Suppressor macrophage treated with lipopolysaccharide for 1 hour (primary cell): Measurements from ENCODE around the gene HDGFL3.
A peak's percentile ranks its signal among the peaks of the same experiment; 100 is the strongest.
"Not testable (repeated sequence)": the region's sequence is repeated elsewhere in the genome, so short reads cannot be mapped to it uniquely, and the experiment has no call there.

Experiments used
- DNase-seq, 3 donors: peaks; one replicate each; pipeline ENCODE4 v3.0.0-alpha.2; 2020 to 2022

Gene HDGFL3

DNA sequence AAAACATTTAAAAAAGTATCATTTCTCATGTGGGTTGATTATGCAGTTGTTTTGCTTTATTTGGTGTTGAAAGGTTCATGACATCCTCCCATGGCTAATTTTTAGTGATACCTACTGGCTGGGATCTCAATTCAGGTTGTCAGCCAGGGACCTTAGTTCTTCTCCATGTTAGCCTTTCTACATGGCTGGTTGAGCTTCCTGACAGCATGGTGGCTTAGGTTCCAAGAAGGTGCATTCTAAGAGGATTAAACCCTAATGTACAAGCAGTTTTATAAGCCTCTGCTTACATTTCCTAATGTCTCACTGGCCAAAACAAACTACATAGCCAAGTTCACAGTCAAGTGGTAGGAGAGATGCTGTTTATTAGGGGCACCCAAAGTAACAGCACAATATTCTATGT, 109.5 kb downstream of the HDGFL3 start:
- DNase-seq: no peak

DNA sequence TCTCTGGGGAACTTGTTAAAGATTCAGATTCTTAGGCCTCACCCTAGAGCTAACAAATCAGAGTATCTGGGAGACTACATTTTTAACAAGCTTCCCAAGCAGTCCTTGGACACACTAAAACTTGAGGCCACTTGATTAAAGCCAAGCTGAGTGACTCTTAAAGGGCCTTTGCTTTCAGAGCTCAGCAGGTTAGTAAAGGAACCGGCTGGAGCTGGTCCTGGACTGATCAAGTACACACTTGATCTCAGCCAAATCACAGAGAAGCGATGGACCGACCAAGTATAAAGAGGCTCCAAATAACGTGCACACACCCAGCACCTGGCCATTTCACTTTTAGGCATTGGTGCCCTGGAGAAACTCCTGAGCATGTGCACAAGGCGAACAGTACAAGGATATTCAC, 113.0 kb downstream of the HDGFL3 start:
- DNase-seq: no peak

DNA sequence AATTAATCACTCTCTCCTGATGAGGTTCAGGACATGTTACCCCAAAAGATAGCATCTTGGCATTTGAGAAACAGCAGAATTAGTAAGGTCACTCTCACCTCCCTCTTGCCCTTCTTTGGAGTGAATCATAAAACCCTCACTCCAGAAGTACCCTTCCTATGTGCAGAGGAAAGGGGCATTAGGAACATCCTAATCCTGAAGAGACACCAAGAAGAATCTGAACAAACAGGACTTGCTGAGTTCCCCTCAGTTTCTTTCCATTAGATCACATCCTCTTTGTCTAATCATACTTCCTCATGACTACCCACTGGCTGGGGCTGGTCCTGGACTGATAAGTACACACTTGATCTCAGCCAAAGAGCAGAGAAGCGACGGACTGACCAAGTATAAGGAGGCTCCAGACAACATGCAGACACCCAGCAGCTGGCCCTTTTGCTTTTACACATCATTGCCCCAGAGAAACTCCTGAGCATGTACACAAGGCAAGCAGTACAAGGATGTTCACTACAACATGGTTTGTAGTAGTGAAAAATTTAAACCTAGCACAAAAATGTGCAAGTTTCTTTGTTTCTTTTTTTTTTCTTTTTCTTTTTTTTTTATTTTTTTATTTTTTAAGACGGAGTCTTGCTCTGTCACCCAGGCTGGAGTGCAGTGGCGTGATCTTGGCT, 115.2 kb downstream of the HDGFL3 start:
- DNase-seq: peak; percentile 82 to 87 (median 86)

DNA sequence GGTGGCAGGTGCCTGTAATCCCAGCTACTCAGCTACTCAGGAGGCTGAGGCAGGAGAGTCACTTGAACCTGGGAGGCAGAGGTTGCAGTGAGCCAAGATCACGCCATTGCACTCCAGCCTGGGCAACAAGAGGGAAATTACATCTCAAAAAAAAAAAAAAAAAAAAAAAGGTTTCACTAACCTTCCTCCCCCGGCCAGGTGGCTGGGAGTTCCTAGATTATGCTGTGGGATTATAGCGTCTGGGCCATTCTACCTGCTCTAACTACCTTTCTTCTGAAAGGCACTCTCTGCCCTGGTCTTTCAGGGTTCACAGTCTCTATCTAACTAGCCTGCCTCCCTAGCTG, 115.7 kb downstream of the HDGFL3 start:
- not testable (repeated sequence) for DNase-seq

DNA sequence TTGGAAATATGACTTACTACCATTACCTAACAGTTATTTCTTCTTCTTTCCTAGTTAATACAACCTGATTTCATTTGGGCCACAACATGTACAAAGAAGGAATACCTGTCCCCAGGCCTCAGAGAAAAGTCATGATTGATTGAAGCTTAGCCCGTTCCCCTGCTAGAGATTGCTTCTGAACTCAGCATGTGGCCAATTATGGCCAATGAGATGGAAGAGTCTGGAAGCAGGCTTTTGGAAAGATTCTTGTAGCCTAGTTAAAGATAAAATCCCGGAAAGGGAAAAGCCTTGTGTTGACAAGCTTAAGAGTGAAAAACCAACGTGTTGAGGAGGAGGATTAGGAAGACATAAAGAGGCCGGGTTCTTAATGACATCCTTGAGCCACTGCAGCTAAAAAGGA, 117.2 kb downstream of the HDGFL3 start:
- DNase-seq: no peak

DNA sequence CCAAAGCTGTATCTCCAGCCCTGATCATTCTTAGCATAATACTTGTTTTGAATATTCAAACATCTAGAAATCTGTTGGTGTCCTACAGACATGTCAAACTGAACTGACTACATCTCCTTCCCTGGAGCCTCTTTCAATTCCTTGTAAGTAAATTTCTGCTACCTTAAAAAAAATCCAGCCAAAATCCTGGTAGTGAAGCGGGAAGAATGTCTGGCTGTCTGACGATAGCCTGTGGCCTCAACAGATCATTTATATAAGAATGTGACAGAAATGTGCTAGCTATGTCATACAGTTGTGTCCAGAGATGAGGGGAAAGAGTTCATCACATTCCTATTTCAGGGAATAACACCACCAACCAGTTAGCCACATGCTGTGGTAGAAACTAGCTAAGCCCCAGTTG, 118.7 kb downstream of the HDGFL3 start:
- DNase-seq: no peak

DNA sequence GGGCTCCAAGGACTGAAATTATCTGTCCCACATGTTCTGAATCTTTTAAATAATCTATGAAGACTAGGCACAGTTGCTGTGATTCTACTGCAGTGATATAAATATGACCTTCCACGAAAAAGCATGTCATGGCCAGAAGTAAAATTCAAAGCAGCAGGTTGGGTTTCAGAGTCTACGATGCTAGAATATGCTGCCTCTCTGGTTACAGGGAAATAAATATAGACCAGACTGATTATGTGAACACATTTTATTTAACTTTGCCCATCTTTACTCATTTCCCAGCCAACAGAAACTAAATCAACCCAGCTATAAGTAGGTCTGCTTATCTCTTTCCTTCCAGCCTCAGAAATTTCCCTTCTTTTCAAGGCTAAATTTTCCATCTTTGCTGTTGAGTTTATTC, 120.0 kb downstream of the HDGFL3 start:
- no peak for DNase-seq

DNA sequence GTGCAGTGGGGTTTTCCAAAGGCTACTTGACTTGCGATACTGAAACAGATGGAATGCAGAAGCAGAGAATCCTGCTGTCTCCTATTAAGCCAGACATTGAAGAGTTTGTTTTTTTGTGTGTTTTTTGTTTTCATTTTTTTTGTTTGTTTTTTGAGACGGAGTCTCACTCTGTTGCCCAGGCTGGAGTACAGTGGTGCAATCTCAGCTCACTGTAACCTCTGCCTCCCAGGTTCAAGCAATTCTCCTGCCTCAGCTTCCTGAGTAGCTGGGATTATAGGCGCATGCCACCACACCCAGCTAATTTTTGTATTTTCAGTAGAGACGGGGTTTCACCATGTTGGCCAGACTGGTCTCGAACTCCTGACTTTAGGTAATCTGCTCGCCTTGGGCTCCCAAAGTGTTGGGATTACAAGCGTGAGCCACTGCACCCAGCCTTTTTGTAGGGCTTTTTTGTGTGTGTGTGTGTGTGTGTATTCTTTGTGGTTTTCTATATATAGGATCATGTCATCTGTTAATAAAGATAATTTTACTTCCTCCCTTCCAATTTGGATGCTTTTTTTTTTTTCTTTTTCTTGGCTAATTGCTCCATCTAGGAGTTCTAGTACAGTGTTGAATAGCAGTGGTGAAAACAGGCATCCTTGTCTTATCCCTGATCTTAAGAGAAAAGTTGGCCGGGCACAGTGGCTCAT, 121.6 kb downstream of the HDGFL3 start:
- DNase-seq: not testable (repeated sequence)

DNA sequence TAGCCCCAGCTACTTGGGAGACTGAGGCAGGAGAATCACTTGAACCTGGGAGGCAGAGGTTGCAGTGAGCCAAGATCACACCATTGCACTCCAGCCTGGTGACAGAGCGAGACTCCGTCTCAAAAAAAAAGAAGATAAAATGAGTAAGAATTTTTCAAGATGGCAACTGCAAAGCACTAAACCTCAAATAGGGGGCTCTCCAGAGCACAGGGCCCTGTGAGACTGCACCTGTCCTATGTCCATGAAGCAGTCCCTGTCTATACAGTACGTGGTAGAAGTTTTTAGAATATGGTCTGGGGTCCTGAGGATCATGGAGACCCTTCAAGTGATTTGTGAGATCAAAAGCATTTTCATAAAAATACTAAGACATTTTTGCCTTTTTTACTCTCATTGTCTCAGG, 122.2 kb downstream of the HDGFL3 start:
- not testable (repeated sequence) for DNase-seq

DNA sequence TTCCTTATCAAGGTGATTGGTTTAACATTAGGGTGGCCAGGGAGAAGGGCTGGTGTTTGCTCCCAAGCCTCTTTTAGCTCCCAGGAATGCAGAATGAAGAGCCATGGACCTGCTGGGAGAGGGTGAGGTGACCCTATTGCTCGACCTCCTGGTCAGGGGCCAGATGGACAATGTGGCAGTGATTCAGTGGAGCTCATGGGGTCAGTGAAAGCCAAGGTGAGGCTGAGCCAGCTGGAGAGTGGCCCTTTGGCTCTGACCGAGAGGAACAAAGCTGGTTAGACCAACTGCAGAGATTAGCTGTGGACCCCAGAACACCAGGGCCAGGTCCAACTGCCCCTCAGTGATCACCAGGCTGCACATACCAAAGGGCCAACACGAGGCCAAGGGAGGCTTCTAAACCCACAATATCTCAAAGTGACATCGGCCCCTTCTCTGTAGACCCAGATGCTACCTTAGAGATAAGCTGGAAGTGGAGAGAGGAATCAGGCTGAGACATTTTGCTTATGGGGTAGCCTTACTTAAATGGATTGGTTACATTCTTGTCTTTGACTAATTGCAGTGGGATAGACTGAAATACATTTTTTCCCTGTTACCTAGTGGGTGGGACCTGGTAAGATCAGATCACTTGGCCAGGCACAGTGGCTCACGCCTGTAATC, 124.8 kb downstream of the HDGFL3 start:
- no peak for DNase-seq

DNA sequence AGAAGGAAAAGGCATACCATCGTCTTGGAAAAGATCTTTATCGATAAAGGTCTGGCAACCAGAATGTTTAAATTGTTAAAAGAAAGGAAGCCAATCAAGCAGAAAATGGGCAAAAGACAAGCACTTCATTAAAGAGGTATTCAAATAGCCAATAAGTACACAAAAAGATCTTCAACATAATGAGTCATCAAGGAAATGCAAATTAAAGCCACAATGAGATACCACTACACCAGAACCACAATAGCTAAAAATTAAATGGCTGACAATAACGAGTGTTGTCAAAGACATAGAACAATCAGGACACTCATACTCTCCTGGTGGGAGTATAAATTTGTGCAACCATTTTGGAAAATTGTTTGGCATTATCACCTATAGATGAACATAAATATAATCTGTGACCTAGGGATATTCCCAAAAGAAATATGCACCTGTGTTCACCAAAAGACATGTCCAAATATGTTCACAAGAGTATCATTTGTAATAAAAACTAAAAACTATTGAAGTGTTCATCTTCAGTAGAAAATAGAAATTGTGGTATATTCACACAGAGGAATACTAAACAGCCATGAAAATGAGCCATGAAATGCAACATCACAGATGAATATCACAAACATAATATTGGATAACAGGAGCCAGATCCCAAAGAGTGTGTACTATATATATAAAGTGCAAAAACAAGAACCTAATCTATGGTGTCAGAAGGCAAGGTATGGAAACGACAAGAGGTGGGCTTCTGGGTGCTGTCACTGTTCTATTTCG, 126.2 kb downstream of the HDGFL3 start:
- no peak for DNase-seq

DNA sequence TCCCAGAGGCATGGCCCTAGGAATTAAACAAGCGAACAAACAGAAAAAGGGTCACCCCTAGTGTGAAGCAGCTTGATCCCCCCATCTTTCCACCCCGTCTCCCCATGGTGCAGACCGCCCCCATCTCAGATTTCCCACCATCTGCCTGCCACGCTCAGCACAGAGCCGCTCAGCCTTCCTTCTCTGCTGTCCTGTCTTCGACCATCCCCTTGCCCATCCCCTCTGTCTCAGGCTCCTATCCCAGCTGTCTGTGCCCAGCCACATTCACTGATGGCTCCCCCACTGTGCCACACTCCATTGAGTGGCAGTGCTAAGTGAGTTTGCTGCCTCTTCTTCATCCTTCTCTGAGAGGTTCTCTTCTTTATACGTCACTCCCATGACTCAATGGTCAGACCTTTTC, 128.9 kb downstream of the HDGFL3 start:
- DNase-seq: no peak
